SK-N-DZ (cell line): ENCODE results near the gene KCTD17.
"Not testable (repeated sequence)": the region's sequence is repeated elsewhere in the genome, so short reads cannot be mapped to it uniquely, and the experiment has no call there.

ENCODE experiments used
- DNase-seq: peaks from one replicate; pipeline ENCODE4 v3.0.0-alpha.2; 2015; ENCODE audit warnings: low spot score

KCTD17 gene

DNA sequence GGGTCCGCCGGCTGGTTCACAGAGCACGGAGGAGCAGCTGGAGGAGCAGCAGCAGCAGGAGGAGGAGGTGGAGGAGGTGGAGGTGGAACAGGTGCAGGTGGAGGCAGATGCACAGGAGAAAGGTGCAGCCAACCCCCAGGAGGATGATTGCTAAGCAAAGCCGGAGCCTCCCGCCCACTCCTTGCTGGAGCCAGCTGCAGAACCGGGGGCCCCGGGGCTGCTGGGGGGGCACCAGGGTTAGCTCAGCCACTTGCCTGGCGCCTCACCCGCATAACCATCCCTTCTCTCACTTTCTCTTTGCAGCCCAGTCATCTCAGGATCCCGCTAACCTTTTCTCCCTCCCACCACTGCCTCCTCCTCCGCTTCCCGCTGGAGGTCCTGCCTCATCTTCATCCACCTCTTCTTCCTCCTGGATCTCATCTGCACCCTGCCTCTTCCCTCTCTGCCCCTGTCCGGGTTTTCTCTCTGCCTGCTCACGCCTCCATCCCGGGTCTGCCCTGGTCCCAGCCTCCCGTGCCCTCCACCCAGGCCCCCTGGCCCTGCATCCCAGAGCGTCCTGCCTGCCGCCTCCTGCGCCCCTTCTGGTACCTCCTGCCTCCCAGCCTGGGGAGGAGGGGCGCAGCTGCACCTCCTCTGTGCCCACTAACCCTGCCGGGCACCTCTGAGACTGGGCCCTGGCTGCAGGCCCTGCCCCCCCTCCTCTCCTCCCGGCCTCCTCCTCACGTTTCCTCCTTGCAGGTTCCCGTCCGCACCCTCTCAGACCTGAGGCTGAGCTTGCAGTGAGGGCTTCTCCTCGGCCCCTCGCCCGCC, 9.5 kb downstream of the KCTD17 start:
- DNase-seq = no peak

DNA sequence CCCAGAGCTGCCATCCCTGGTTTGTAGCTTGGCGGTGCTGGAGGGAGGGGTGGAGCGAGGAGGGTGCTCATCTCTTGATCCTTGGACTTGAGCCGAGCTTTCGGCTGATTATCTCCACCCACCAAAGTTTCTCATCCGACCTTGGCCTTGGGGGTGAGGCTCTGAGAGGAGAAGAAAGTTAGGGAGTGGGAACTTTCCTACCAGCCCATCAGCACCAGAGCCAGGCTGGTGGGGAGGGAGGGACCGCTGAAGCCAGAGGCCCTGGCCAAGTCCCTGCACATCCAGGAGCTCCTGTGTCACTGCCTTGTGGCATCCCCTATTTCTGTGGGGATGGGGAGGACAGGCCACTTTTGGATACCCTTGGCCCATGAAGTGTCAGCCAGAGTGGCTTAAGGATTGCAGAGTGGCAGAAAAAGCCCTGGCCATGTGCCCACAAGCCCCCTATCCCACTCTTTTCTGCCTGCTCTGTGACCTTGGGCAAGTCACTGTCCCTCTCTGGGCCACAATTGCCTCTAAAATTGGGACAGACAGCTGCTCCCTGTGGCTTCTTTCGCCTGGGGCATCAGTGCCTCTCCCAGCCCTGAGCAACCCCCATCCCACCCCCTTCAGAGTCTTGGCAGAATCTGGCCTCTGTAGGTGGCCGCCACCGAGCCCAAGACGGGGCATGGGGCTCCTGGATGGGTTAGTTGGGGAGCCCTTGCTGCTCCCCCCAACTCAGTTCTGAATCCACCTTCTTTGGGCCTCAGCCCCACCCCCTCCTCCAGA, 10.3 kb downstream of the KCTD17 start:
- DNase-seq = no peak

DNA sequence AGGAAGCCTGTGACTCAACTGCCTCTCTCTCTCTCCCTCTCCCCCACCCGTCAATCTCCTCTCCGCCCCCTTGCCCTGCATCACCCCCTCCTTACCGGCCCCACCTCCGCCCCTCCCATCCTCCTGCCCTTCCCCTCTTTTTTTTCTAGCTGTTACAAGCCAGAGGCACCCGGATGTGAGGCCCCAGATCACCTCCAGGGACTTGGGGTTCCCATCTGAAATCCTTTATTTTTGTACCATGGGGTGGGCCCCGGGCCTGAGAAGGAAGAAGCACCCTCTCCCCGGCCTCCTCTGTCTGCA, 10.8 kb downstream of the KCTD17 start:
- no peak for DNase-seq

DNA sequence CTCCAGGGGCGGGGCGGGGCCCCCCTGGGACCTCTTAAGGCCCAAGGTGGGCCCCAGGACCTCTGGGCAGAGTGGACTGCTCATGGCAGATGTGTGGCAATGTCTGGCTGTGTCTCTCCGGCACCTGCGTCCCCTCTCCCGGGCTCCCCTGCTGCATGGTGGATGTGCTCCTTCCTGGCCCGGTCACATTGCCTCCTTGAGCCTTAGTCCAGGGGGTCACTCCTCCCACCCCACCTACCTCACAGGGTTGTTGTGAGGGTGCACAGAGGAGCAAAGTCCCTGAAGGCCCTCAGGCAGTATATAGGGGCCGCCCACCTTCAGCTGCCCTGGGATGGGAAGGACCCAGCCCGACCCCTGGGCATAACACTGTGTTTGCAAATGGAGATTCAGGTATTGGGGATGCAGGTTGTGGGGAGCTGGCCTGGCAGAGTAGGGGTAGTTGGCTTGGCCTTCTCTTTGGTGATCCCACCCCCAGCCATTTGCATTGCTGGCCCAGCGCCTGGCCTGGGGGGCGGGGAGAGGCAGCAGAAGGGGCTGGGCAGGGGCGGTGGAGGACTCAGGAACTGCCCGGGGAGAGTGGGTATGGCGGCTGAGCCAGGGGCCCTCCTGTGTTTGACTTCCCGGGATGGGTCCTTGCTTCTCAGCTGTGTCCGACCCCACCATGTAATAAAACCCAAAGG, 11.3 kb downstream of the KCTD17 start:
- no peak for DNase-seq

DNA sequence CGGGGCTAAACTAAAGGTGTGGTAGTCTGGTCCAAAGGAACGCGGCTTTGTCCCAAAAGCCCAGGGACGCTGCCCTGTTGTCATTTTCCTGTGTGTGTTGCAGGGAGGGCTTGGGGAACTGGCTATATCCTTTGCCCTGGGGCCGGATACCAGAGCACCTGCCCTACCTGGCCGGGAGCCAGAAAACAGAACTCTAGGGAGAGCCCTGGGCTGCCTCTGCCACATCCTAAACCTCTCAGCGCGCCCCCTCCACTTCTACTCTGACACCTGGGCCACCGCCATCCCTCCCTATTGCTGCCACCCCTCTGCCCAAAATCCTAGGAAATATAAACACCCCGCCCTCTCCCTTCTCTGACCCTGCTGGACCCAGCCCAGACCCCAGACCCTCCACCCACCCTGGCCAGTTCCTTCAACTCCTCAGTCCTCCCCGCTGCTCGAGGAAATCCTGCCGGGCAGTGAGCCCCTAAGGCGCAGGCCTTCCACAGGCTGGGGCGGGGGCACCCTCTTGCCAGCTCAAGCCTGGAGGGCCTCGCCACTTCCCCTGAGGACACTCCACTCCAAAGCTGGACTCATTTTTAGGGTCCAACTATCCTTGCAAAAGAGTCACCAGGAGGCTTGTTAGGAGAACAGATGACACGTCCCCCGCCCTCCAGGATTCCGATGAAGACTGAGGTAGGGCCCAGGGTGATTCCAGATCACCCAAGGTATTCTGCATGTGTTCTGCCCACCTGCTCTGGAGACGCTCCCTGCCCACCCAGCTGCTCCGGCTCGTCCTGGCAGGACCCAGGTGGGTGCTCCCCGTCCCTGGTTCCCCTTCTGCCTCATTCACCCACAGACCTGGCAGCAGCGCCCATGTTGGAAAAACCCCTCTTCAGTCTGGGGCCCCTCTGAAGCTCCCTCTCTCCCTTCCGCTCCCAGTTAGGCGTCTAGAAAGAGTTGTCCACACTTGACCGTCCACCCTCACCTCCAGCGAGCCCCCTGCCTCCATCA, 12.2 kb downstream of the KCTD17 start:
- DNase-seq = no peak

DNA sequence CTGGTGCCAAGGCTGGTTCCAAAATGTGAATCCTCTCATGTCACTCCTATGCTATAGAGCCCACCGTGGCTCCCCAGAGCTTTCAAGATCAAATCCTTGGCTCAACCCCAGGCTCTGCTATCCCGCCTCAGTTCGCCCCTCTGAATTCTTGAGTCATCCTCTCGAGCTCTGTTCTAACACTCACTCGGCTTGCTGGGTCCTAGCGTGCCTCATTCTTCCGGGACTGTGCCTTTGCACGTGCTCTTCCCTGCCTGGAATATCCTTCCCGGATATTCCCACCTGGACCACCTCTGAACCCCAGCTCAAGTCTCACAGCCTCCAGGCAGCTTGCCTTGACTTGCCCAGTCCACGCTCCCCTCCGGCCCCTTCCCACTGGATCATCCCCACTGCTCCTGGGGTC, 13.0 kb downstream of the KCTD17 start:
- no peak for DNase-seq

DNA sequence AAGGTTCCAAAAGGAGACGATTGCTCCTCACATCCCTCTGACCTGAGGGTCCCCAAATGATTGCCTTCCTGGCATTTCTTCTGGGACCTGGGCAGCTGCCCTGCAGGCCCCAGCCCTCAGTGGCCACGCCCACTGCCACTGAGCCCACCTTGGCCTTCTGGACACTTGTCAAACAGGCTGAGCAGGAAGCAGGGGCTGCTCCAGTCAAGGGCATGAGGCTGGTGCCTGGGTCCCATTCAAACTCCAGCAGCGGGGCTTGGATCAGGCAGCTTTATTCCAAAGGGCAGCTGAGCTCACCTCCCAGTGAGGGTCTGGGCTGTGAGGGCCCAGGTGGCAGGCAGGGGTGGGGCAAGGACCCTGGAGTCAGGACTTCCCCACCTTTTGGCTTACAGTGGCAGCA, 13.6 kb downstream of the KCTD17 start:
- no peak for DNase-seq

DNA sequence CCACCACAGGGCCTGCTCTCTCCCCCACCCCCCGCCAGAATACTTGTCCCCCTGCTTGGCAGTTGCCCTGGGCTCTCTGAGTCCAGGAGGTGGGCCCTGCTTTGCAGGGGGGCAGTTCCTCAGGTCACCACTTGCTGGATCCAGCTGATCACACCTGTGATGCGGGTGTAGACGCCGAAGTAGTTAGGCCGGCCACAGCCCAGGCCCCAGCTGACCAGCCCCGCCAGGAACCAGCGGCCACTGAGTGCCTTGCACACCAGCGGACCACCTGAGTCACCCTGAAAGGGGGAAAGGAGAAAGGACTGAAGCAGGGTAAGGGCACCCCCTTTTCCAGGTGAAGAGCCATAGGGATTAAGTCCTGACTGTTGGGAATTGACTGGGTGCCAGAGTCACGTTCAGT, 14.4 kb downstream of the KCTD17 start:
- DNase-seq = no peak

DNA sequence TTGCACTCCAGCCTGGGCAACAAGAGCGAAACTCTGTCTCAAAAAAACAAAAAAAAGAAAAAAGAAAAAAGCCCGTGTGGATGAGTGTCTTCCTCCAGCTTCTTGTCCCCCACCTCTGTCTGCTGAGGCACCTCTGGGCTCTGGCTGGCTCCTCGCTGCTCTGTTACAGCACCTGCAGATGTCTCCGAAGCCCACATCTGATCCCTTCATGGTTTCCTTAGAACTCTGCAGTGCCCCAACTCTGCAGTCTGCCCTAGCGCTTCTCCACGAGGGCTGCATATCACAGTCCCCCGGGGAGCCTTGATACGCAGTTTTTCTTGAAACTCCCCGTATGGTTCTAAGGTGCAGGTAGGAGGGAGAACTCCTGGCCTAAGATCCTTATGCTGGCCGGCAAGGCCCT, 15.9 kb downstream of the KCTD17 start:
- no peak for DNase-seq

DNA sequence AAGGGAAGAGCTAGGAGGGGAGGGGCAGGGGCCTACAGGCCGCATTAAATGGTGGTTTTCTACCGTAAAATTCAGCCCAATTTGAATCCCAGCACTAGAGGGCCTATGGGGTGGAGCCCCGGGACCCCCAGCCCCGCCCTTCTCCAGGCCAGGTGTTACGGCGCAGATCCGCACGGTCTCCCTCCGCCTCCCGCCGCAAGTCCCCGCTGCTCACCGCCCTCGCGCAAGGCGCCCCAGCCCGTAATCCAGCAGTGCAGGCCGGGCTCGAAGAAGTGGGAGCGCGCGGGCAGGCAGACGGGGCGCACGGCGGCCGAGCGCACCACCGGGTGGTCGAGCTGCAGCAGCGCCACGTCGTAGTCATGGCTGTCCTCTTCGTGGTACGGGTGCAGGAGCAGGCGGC, 17.3 kb downstream of the KCTD17 start:
- DNase-seq = no peak

DNA sequence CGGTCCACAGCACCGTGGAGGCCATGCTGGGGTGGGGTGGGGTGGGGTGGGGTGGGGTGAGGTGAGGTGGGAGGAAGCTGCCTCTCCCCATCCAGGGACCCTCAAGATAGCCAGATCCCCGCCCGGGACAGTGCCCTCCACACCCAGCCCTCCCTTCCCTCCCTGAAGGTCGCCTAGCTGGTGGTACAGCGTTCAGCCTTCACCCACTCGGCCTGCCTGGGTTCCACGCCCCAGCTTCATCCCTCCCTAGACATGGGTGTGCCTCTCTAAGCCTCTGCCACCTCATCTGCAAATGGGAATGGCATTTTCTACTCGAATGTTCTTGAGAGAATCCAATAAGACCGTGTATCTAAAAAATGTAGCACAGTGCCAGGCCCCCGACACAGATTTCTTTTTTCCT, 17.8 kb downstream of the KCTD17 start:
- no peak for DNase-seq

DNA sequence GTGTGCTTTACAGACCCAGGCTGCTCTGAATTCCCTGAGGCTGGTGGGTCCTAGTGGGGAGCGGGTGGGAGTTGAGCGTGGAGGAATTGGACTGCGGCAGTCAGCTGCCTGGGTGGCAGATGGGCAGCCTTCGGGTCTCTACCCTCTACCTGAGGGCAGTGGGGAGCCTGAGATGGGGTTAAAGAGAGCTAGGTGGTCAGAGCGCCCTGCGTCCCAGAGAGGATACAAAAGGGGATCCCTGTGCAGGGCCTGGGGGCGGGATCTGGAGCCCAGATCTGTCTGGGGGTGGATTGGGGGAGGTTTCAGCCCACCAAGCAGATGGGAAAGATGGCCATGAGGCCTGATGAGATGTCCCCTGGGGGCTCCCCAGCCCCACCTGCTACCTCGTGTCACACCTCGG, 18.2 kb downstream of the KCTD17 start:
- no peak for DNase-seq

DNA sequence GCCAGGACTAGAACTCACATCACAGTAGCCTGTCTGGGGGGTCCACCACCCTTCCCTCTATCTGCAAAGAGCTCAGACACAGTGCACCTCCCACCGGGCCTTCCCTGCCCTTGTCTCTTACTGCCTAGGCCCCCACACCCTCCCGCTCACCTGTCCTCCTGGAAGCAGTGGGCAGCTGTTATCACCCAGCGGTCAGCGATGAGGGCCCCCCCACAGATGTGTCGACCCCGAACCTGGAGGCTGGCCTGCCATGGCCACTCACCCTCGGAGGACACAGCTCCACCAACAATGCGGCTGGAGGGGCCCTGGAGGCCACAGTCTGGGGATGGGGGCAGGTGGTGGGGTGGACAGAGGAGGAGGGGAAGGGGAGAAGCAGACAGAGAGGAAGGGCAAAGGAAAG, 18.8 kb downstream of the KCTD17 start:
- DNase-seq = no peak

DNA sequence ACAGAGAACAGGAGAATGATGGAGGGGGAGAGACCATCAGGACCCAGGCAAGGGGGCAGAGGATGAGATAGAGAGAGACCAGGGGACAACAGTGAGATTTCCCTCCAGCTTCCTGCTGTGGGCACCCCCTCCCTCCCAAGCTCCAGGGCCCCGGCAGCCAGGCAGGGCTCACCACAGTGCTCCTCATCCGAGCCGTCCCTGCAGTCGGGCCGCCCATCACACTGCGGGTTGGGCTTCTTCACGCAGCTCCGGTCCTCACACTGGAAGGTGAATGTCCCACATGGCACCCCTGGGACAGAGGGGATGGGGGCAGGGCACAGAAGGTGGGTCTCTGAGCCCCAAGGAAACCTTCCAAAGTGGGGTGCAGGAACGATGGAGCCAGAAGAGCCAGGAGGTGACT, 19.2 kb downstream of the KCTD17 start:
- no peak for DNase-seq

DNA sequence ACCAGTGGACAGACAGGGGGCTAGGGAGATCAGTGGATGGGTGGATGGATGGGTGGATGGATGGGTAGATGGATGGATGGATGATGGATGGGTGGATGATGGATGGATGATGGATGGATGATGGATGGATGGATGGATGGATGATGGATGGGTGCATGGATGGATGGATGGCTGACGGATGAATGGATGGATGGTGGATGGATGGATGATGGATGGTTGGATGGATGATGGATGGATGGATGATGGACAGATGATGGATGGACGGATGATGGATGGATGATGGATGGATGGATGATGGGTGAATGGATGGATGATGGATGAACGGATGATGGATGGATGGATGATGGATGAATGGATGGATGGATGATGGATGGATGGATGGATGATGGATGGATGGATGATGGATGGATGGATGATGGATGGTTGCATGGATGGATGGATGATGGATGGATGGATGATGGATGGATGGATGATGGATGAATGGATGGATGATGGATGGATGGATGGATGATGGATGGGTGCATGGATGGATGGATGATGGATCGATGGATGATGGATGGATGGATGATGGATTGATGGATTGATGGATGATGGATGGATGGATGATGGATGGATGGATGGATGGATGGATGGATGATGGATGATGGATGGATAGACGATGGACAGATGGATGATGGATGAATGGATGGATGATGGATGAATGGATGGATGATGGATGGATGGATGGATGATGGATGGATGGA, 20.5 kb downstream of the KCTD17 start:
- not testable (repeated sequence) for DNase-seq

DNA sequence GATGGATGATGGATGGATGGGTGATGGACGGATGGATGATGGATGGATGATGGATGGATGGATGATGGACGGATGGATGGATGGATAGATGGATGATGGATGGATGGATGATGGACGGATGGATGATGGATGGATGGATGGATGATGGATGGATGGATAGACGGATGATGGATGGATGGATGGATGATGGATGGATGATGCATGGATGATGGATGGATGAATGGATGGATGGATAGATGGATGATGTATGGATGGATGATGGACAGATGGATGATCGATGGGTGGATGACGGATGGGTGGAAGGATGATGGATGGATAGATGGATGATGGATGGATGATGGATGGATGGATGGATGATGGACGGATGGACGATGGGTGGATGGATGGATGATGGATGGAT, 21.1 kb downstream of the KCTD17 start:
- no peak for DNase-seq

DNA sequence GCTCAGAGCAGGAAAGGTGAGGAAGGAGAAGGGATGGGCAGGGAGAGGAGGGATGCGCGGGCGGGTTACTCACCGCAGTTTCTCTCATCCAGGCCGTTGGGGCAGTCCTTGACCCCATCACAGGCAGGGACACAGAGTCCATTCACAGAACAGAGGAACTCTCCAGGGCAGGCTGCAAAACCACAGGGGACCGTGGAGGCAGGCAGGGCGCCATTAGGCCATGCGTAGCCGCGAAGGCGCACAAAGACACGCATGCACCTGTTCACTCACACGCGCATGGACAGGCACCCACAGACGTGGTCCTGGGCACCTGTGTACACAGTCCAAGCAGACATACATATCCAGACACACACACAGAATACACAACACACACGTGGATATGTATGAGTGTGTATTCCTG, 23.0 kb downstream of the KCTD17 start:
- DNase-seq = no peak

DNA sequence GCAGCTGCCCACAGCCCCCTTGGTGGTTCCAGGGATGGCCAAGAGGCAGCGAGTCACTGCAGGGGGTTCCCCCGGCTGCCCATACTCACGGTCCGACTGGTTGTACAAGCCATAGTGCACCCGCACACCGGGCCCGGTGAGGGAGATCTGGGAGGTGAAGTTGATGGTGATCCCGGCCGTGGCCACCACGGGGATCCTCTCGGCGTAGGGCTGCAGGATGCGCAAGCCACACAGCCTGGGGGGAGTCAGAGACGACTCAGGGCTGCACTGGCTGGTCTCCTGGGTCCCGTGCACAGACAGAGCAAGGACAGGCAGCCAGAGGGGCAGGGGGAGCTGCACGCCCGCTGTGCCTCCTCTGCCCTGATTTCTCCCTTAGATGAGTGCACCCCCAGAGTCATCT, 23.5 kb downstream of the KCTD17 start:
- no peak for DNase-seq

DNA sequence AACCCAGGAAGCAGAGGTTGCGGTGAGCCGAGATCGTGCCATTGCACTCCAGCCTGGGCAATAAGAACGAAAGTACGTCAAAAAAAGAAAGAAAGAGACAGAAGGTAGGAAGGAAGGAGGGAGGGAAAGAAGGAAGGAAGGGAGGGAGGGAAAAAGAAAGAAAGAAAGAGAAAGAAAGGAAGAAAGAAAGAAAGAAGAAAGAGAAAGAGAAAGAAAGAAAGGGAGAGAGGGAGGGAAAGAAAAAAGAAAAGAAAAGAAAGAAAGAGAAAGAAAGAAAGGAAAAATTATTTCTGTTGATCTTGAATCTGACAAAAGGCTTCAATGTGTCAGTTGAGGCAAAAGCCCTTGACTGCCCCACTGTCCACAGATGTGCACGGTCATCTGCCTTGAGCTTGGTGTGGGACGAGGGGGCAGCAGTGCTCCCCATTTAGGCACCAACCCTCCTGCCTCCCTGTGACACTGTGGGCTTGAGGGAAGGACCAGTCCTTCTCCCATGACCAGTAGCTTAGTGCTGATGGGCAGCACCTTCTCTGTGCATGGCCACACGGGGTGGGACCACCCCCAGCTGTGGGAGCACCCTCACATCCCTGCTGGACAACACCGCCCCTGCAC, 24.4 kb downstream of the KCTD17 start:
- DNase-seq = no peak

DNA sequence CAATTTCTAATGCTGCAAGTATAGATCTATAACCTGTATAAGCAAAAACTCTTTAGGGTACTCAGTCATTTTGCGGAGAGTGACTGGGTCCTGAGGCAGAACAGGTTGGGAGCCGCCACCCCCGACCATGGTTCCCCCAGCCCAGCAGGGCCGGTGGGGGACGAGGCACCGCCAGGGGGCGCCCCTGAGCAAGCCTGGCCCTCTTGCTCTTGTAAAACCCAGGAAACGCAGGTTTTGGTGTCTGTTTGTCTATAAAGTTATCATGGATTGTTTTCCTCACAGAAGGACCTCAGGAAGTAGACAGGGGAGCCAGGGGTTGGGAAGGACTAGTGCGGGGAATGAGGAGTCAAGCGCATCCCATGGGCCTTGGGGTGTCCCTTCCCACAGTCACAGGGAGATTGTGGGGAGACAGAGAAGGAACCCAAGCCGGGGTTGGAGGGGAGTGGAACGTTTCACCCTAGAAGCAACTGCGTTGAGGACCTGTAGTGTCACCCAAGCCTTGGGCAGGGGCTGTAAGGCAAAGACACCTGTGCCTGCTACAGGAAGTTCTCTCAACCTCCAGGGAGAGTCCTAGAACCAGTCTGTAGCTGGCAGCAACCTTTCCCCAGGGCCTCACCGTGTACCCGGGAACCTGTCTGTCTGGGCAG, 26.4 kb downstream of the KCTD17 start:
- no peak for DNase-seq
